GM10266 (cell line): ENCODE data around the gene DNAJC27.

Source experiments
- DNase-seq: peaks from one replicate; pipeline ENCODE4 v3.0.0; 2012; ENCODE audit errors: extremely low spot score
- CTCF ChIP-seq: IDR thresholded peaks from 2 replicates; pipeline ENCODE4 v1.5.1; 2012; ENCODE audit warnings: mild to moderate bottlenecking, low read depth; ENCODE audit not compliant: control insufficient read depth, insufficient read depth; ENCODE audit errors: missing control alignments

The DNAJC27 gene

GRCh38 chr2:24984912-24985311, 13.2 kb upstream of the DNAJC27 start:
- no peak for TF ChIP-seq CTCF
- DNase-seq = no peak

GRCh38 chr2:24981411-24982136, 9.8 kb upstream of the DNAJC27 start:
- no peak for TF ChIP-seq CTCF
- DNase-seq = no peak

DNA sequence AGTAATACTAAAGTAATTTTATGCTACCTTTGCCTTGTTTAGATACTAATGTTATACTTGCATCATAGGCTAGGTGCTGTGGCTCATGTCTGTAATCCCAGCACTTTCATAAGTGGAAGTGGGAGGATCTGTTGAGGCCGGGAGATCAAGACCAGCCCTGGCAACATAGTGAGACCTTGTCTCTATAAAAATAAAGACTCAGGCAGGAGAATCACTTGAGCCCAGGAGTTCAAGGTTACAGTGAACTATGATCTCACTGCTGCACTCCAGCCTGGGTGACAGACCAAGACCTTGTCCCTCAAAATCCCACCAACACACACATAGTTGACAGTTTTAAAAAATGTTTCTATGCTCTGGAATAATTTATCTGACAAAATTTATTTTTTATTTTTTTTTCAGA, 6.9 kb upstream of the DNAJC27 start:
- DNase-seq = no peak

GRCh38 chr2:24977631-24978030, 5.9 kb upstream of the DNAJC27 start:
- no peak for TF ChIP-seq CTCF
- DNase-seq = no peak

More for the DNA sequence above, 6.9 kb upstream of the DNAJC27 start:
- no peak for TF ChIP-seq CTCF

DNA sequence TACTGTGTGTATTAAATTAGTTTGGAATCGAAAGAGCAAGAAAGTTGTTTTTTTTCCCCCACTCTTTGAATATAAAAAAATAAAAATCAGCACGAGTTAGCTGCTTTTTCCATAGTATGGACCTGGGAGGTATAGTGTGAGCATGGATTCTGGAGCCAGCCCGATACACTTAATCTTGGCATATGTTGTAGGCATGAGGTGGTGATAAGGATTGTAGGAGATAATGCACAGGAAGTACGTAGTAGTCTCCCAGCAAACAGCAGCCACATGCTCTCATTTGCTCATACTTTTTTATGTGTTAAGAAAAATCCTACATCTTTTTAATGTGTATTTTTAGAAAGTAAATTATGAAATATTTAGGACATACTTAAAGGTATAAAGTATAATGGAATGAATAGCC, 2.1 kb upstream of the DNAJC27 start:
- DNase-seq = no peak
- TF ChIP-seq CTCF = no peak

DNA sequence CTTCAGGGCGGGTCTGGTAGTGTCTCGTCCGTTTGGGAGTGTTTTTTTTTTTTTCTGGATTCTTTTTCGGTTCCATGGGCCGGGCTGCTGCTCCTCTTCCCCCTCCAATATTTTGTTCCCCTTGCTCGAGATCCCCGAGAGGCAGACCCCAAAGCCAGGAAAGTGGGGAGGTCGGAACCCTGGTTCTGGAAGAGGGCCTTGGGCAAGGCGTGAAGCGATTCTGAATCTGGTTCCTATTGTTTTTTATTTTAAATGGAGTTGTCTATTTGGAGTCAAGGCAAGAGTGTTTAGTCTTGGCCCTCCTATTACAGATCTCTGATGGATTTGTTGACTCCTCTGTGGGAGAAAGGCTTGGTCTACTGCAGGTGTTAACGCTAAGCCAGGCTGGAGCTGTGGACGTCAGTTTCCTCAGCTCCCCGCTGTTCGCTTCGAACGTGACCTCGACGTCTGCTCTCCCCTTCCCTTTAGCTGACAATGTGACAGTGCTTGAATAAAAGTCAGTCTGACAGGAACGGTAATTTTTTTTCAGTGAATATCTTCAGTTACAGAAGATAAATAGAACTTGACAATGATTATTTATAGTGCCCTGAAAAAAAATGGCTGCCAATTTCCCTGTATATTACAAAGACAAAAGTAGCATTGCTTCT, 683 bp upstream of the DNAJC27 start:
- peak; percentile 24 for DNase-seq
- TF ChIP-seq CTCF = no peak

DNA sequence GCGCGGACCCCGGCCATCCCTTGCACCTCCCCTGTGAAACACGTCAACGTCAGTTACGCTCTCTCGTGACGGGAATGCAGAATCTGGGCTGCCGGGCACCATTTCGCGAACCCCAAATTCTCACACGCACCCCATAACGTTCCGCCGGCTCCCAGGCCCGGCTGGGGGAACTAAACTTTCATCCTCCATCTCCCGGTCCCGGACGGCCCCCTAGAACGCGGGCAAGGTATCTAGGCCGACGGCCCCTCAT, 544 bp downstream of the DNAJC27 start:
- DNase-seq = peak; percentile 31

More for the DNA sequence above, 544 bp downstream of the DNAJC27 start:
- TF ChIP-seq CTCF = no peak
